ENCODE data around the gene ZNF592.
A peak's percentile ranks its signal among the peaks of the same experiment; 100 is the strongest.

ZNF592 gene

GRCh38 chr15:84832448-84833040, 84.2 kb downstream of the ZNF592 start:
- DNase-seq: no peak

- no peak for DNase-seq
Measured at GRCh38 chr15:84833447-84834228, 85.2 kb downstream of the ZNF592 start.

GRCh38 chr15:84834229-84834955, 86.0 kb downstream of the ZNF592 start:
- no peak for DNase-seq

GRCh38 chr15:84834969-84835368, 86.6 kb downstream of the ZNF592 start:
- no peak for DNase-seq

GRCh38 chr15:84835661-84836337, 87.4 kb downstream of the ZNF592 start:
- no peak for DNase-seq

GRCh38 chr15:84836844-84837243, 88.5 kb downstream of the ZNF592 start:
- no peak for DNase-seq

GRCh38 chr15:84839714-84840113, 91.3 kb downstream of the ZNF592 start:
- no peak for DNase-seq

GRCh38 chr15:84840255-84840654, 91.9 kb downstream of the ZNF592 start:
- no peak for DNase-seq

- peak; percentile 7 for DNase-seq
Measured at GRCh38 chr15:84840741-84841429, 92.5 kb downstream of the ZNF592 start.

GRCh38 chr15:84842781-84843180, 94.4 kb downstream of the ZNF592 start:
- DNase-seq: no peak

GRCh38 chr15:84844964-84845363, 96.6 kb downstream of the ZNF592 start:
- DNase-seq: no peak

GRCh38 chr15:84845631-84846030, 97.2 kb downstream of the ZNF592 start:
- peak; percentile 72 for DNase-seq

- no peak for DNase-seq
Measured at GRCh38 chr15:84846269-84846668, 97.9 kb downstream of the ZNF592 start.

GRCh38 chr15:84847382-84847781, 99.0 kb downstream of the ZNF592 start:
- no peak for DNase-seq

- DNase-seq: no peak
Measured at GRCh38 chr15:84852212-84852611, 103.8 kb downstream of the ZNF592 start.

GRCh38 chr15:84855136-84855535, 106.7 kb downstream of the ZNF592 start:
- no peak for DNase-seq

- DNase-seq: no peak
Measured at GRCh38 chr15:84855765-84856164, 107.4 kb downstream of the ZNF592 start.

Measured in hematopoietic multipotent progenitor cell treated with erythropoietin and hydrocortisone succinate and interleukin-3 and kit ligand, for 6 days (in vitro differentiated cells).